Fibroblast of skin of left biceps (primary cell): ENCODE measurements around the gene HDC.
A peak's percentile ranks its signal among the peaks of the same experiment; 100 is the strongest.

Experiments
- DNase-seq, 2 experiments: peaks; one replicate each; pipeline ENCODE4 v3.0.0-alpha.2; 2013; ENCODE audit warnings: low read depth in 2 of 2

The HDC gene

DNA sequence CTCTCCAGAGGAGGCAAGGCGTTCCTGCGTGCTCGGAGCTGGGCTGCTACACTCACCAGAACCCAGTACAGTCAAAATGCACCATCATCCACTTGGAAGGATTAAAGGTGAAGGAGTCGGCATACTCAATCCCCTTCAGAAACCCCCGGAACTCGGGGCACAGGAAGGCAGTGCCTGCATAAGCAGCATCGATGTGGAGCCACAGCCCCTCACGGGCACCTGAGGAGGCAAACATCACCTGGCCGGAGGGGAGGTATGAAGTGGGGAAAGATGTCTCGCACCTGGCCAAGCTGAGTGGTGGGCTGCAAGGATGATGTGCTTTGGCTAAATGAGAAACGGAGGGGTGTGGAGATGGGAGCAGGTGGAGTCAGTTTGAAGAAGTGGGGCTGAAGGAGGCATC, 13.0 kb downstream of the HDC start:
- DNase-seq = no peak

DNA sequence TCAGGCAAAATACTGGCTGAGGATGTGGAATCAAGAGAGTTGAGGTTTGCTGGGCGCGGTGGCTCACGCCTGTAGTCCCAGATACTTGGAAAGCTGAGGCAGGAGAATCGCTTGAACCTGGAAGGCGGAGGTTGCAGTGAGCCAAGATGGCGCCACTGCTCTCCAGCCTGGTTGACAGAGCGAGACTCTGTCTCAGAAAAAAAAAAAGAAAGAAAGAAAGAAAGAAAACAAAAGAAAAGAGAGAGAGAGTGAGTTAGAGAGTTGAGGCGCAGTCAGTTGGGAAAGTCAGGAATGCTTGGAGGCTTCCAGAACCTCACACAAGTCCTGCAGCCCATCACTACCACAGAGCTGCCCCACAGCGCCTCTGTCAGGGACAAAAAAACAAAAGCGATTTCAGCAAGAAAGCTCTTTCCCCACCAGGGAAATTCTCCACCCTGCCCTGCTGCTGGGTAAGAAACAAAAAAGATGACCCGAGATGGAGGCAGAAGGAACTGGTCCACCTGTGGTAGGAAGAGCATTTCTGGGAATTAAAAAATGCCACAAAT, 13.8 kb downstream of the HDC start:
- DNase-seq = no peak

DNA sequence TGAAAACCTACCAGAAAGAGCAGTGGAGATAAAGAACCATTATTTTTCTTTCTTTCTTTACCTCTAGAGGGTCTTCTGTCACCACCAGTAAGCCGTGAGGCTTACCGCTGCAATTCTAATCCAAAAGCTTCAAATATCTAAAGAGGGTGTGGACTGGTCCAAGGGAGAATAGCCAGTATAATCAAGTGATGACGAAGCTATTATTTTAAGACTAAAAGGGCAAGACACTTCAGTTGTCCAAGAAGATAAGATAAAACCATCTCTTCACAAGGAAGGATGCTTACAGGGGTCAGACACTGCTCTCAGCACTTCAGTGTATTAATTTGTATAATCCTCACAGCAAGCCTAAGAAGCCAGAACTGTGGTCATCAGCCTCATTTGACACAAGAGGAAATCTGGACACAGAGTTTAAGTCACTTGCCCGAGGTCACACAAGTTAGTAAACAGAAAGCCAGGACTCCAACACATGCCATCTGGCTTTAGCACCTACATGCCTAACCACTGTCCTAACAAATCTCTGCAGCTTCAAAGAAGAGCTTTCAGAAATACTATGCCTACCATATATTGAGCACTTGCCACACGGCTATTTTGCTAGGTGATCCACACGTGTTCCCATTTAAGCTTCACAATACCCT, 14.6 kb downstream of the HDC start:
- DNase-seq = no peak

DNA sequence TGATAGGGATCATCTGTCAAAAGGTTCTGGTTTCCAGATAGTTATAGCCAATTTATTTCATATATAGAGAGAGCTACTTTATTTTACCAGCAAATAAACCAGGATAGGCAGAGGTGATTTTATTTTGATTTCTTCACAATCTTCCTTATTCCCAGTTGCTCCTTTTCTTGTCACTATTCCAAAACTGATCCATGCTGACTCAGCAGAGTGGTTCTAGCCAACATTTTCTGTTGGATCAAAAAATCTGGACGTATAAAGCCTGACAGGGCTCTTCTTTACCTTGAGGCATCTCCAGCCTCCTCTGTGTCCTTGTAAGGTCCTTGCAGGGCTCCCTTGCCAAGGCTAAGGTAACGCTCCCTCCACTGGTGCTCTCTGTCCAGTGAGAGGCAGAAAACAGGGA, 15.8 kb downstream of the HDC start:
- DNase-seq = no peak

DNA sequence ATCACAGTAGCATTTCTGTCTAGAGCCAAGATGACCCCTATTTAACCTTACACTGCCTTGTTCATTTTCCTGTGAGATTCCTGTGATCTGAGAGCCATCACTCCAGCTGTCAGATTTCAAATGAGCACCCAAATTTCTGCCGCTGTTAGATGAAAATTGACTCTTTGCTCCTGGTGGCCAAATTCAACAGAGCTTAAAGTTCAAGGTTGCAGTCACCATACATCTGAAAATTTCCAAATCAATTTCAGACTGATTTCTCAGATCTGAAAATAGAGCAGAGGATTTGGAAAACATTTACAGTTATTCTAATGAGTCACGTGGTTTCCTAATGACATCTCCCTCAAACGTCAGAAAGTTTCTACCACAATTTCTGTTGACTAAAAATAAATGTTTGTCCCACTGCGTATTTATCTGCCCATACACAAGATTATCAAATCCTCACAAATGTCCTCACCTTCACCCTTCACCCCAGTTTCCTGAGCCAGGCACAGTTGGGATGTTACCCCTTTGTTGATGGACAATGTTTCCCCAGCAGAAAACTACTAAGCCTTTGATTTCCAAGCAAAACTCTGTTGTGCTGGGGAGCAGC, 16.4 kb downstream of the HDC start:
- no peak for DNase-seq

DNA sequence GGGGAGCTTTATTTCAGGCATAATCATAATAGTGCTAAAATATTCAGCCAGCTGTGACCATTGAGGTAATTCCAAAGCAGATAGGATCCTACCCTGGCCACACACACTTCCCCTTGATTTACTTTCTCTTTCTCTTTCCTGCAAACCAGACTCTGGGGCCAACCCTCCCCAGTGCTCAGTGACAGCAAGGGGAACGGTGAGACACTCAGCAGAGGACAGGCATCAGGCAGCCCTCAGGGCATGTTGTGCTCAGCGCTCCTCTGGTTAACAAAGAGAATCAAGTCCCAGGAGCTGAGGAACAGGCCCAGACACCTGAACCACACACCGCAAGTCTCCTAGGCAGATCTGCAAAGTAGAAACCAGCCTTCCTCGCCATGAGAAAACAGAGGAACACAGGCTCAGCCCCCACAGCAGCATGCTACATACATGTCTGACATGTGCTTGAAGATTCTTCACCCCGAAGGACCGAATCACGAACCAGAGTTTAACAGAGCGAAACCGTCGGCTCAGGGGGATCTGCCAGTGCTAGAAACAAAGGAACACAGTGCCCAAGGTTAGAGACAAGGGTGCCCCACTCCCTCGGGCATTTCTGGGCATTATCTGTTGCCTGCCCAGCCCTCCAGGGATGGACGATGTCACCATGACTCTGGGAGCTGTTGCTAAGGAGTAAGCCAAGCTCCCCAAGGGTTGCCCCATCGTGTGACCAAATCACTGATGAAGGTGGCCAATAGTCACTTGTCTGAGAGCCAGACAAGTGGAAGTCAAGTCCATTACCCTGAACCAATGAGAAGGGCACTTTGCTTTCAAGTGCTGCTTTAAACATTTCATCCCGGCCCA, 17.5 kb downstream of the HDC start:
- DNase-seq = no peak

DNA sequence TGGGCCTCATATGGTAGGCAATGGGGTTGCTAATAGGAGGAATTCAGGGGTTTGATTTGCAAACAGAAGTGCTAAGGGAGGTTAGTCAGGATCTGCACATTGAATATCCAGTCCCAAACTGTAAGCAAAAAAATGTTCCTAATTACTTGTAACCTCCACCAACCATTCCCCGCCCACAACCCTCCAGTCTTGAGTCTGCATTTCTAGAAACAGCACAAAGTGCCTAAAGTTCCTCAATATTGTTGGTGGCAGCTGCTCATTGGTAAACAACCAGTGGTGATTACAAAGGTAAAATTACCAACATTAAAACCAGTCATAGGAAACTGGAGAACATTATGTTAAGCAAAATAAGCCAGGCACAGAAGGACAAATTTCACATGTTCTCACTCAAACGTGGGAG, 18.9 kb downstream of the HDC start:
- DNase-seq = no peak

DNA sequence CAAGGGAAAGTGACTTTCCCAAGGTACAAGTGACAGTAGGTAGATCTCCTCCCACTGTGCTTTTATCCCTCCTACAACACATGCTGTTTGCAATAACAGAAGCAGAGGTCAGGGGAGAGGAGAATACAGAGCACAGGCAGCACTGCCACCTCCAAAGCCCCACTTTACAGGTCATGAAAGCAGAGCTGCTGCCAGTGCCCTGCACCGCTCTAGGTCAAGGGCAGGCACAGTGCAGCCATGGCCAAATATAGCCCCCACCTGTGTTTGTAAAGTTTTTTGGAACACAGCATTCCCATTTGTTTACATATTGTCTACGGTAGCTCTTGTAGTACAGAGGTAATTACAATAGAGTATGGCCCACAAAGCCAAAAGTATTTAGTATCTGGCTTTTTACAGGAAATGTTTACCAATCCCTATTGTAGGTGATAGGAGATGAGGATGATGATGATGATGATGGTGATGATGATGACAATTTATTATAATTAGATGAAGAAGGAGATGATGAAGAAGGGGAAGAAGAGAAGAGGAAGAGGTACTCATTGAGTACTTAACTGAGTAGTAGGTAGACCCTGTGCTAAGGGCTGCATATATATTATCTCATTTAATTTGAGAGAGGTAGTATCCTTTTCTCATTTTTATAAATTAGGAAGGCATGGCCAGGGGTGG, 20.4 kb downstream of the HDC start:
- no peak for DNase-seq

DNA sequence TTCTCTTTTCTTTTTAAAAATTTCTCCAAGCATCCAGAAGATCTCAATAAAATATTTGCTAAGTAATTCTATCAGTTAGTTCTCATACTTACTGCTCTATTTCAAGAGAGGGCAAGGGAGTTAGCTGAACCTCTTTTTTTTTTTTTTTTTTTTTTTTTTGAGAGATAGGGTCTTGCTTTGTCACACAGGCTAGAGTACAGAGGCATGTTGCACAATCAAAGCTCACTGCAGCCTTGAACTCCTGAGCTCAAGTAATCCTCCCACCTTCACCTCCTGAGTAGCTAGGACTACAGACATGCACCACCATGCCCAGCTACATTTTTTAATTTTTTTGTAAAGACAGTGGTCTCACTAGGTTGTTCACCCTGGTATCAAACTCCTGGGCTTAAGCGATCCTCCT, 21.4 kb downstream of the HDC start:
- no peak for DNase-seq

DNA sequence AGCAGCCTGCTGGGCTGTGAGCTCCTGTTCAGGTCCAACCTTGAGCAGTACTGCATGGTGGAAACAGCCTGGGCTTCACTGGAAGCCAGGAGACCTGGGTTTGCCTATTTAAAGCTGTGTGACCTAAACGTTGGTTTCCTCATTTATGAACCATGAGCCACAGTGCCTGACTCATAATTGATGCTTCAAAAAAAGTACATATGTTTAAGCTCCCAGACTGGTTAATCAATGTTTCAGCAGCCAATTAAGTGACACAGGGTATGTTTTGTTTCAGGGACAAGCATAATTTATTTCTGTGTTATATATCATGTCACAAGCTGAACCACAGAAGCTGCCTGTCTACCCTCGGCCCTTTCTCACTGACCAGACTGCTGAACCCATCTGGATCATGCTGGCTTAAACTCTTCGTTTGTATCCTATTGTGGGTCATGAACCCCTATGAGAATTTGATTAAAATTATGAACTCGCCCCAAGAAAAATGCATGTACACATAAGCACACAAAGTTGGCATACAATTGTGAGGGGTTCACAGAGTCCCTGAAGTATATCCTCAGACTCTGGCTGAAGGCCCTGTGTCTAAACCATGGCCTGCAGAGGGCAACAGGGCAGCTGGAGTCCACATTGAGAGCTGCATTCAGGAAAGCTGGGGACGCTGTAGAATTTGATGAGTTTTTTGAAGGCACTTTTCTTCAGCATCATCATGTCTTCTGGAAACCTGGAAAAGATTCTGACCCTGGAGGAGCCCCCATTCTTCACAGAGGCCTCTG, 23.7 kb downstream of the HDC start:
- no peak for DNase-seq

DNA sequence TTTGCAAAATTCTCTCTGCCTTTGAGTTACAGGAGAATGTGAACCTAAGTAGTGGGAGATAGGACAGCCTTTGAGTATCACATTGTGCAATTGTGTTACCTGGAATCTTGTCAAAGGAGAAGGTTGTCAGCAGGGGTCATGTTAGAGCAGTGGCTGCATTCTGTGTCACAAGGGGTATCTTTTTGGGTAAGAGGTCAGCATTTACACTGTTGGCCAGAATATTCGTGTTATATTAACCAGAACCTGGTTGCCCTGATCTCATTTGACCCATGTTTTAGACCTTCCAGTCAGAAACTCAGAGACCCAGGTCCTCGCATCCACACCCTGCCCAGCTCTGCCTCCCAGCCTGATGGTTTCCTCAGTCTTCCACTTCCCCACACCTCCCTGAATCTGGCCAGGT, 27.3 kb downstream of the HDC start:
- DNase-seq = no peak

DNA sequence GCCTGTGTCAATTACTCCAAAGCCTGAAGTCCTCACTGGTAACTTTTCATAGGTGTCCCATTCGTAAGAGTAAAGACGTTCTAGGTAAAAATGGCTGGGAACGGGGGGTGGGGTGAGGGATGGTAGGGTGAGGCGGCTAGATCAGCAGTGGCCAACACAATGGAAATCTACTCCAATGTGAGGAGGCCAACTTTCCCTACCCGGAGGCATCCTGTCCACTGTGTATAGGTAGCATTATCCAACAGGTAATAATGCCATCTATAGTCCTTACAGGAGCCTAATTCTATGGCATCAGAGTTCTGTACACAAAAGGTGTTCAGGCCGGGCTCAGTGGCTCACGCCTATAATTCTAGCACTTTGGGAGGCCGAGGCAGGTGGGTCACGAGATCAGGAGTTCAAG, 29.1 kb downstream of the HDC start:
- DNase-seq = no peak

DNA sequence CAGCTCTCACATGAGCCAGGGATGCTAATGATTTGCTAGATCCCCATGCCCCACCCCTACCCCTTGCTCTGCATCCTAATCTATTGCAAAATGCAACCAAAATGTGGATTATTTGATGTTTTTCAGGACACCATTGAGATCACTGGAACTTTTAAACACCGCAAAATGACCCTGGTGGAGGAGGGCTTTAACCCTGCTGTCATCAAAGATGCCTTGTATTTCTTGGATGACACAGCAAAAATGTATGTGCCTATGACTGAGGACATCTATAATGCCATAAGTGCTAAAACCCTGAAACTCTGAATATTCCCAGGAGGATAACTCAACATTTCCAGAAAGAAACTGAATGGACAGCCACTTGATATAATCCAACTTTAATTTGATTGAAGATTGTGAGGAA, 29.7 kb downstream of the HDC start:
- DNase-seq = no peak

DNA sequence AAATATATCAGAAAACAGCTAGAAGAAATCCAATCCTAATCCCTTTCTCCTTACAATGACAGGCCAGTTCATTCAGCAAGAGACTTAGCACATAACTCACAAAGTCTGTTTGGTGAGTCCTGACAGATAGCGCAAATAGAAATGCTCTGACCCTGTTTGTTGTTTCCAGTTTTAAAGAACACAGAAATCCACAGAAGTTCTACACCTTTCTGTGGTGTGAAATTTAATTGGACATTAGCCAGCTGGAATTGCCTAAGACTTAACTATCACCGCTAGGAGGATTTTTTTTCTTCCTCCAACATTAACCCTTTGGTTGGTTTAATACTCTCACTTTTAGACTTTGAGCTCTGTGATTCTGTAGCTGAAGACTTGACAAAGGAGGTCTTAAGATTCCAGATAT, 30.8 kb downstream of the HDC start:
- DNase-seq = no peak

DNA sequence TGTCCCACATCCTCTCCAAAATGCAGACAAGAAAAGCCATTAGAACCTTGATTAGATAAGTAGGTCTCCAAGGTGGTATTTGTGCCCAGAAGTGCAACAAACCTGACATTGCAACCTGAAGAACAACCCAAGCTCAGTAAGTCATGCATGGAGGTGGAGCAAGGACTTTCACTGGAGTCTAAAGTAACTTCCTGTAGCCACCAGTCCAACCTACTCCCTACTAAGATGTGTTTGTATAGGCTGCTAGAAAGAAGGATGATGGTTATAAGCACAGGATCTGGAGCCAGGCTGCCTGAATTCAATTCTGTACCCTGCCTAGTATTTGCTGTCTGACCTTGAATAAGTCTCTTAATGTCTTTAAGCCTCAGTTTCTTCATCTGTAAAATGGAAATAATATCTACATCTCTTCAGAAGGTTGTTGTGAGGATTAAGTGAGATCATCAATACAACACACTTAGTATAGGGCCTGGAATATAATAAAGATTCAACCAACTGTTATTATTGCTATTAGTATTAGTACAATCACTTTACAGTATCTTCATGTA, 32.3 kb downstream of the HDC start:
- DNase-seq = no peak

DNA sequence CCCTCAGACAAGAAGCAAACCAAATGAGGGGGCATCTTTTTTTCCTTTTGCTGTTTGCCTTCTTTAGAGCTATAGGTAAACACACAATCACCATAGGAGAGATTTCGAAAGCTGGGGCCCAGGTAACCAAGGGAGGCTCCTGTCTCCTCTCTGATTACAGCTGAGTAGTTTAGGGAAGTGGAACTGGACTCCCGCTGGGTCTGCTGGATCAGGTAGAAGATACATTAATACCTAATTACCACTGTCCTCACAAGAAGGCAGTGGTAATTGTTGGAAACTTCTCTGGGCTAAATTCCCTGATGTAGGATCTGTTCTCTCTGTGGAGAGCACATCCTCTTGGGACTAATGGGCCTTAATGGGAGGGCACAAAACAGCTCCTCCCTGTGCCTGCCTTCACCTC, 32.7 kb downstream of the HDC start:
- DNase-seq = no peak

DNA sequence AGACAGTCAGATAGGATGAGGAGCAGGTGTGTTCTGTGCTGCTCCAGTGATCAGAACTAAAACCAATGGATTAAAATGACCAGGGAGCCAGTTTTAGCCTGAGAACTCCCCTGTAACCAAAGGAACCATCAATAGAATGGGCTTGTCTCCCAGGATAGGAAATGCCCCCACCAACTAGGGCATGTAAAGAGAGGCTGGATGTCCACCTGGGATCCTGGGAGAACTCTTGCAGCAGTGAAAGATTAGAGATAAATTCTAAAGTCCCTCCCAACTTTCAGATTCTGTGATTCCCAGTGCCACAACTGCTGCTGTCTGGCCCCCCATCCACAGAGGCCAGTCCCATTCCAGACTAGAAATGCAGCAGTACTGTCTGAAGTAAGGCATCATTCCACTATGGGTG, 33.8 kb downstream of the HDC start:
- no peak for DNase-seq

DNA sequence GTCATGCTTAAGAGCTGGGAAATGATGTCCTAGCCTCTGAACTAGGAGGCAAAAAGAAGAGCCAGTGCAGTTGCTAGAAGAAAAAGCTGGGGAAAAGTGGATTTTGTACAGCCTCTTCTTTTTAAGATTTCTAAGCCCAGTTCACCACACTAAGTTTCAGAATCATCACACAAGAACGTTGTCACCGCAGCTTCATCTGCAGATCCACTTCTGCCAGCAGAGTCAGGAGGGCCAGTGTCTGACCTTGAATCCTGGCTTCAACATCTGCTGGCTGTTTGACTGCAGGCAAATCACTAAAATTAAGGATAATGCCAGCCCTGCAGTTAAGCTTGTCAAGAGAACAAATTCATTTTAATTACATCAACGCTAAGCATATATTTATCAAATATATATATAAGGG, 36.2 kb downstream of the HDC start:
- no peak for DNase-seq

DNA sequence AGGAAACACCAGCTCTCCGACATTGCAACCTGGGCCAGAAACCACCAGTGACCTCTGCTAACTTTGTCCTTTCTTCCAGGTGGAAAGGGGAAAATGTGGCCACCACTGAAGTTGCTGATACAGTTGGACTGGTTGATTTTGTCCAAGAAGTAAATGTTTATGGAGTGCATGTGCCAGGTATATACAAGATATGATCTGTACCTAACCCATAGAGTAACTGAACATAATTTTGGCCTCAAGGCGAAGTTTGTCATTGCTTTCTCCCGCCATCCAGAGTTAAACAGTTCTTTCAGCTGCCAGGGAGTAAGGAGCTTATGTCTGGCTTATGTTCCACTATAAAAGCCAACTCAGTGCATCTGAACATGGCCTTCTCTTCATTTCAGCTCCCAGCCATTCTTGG, 36.7 kb downstream of the HDC start:
- DNase-seq = no peak

DNA sequence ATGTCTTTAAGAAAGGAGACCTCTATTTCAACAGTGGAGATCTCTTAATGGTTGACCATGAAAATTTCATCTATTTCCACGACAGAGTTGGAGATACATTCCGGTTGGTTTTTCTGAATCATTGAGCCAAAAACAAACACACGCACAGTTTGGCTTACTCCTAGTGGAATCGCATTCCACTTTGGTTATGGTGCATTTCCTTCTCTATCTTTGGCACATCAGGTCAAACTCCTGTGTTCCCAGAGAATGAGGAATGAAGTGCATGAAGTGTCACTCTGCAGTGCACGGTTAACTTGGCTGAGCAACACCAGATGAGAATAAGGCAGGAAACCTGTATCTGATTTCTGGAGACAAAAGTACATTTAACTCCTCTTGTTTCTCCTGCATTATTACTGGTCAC, 38.5 kb downstream of the HDC start:
- DNase-seq = peak in 1 of 2 experiments; percentile 4

DNA sequence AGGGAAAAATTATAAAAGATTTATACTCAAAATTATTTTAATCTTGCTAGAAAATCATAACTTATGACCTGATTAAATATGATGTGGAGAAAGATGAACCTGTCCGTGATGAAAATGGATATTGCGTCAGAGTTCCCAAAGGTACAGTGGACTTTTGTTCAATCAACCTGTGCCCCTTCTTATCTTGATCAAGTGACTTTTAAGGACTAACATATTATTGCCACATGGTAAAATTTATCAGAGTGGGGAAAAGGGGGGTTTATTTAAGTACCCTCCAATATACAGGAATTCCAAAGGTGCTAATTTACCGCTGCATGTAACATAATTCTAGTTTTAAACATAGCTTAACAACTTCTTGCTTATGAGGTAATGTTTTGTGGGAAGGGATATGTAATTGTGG, 39.6 kb downstream of the HDC start:
- DNase-seq = no peak
